H1 (cell line): ENCODE results near the gene ADAMTSL2. TPM values are rescaled to one million over a fixed set of nuclear protein-coding genes. Genes with fewer than 3 reads are reported as not detected.

ENCODE experiments used
- CTCF ChIA-PET: fragments of 300-600 bp; sonication (Branson Sonifier 250); formaldehyde crosslinking; loops from one replicate; lab custom pipeline; 2021; ENCODE audit not compliant: partially characterized antibody; lab: Charles Lee
- POLR2A ChIA-PET: fragments of 300-600 bp; sonication (Branson Sonifier 250); formaldehyde crosslinking; loops from one replicate; lab custom pipeline; 2021; ENCODE audit warnings: inconsistent platforms; ENCODE audit not compliant: partially characterized antibody; lab: Charles Lee
- DNase-seq, 2 experiments: peaks; one replicate each; pipeline versions ENCODE4 v3.0.0 to v3.0.0-alpha.2; 2010 to 2022; ENCODE audit warnings: low spot score in 2 of 2, low read depth in 1 of 2, mixed read lengths in 1 of 2
- FAIRE-seq: peaks from 2 replicates; lab custom pipeline; 2011; peaks lifted over from hg19 to GRCh38; lab: Jason Lieb, UNC
- H2AFZ ChIP-seq: 2 replicates; pipeline ENCODE4 v1.8.1; 2012; ENCODE audit warnings: low read length, inconsistent platforms
- H2AK5ac ChIP-seq: 2 replicates; pipeline ENCODE4 v1.6.1; 2013; ENCODE audit warnings: low read depth, low read length
- H2BK120ac ChIP-seq: replicated peaks from 2 replicates; pipeline ENCODE3; 2013; ENCODE audit warnings: low read depth, low read length, inconsistent platforms
- H2BK12ac ChIP-seq: 2 replicates; pipeline ENCODE4 v1.6.1; 2013; ENCODE audit warnings: low read depth, low read length
- H2BK15ac ChIP-seq: 2 replicates; pipeline ENCODE4 v1.6.1; 2013; ENCODE audit warnings: low read length
- H2BK20ac ChIP-seq: 2 replicates; pipeline ENCODE4 v1.6.1; 2013; ENCODE audit warnings: low read length
- H2BK5ac ChIP-seq: 2 replicates; pipeline ENCODE4 v1.6.1; 2013; ENCODE audit warnings: low read depth, low read length
- H3K14ac ChIP-seq: 2 replicates; pipeline ENCODE4 v1.6.1; 2013; ENCODE audit warnings: inconsistent platforms; ENCODE audit not compliant: insufficient read length
- H3K18ac ChIP-seq: 2 replicates; pipeline ENCODE4 v1.6.1; 2013; ENCODE audit warnings: low read length; ENCODE audit errors: extremely low read depth
- H3K23ac ChIP-seq: 2 replicates; pipeline ENCODE4 v1.6.1; 2013; ENCODE audit warnings: inconsistent platforms; ENCODE audit not compliant: insufficient read length
- H3K23me2 ChIP-seq: 2 replicates; pipeline ENCODE4 v1.6.1; 2013; ENCODE audit warnings: low read depth, low read length
- H3K27ac ChIP-seq: 2 replicates; pipeline ENCODE4 v1.6.1; 2011; ENCODE audit warnings: low read depth, low read length, inconsistent platforms
- H3K27me3 ChIP-seq, 4 experiments: replicated peaks in 1 of 4; 1 replicate in 1 of 4; 2 replicates in 3 of 4; pipeline versions ENCODE4 v1.6.1 to v1.8.1; 2011 to 2013; ENCODE audit warnings: low read length in 3 of 4, mild to moderate bottlenecking in 3 of 4, inconsistent platforms in 2 of 4, mixed read lengths in 2 of 4, moderate library complexity in 1 of 4; ENCODE audit not compliant: control insufficient read depth in 3 of 4, insufficient read depth in 3 of 4; ENCODE audit errors: extremely low read depth in 1 of 4
- H3K36me3 ChIP-seq, 4 experiments: 2 replicates each; pipeline versions ENCODE4 v1.6.1 to v1.8.1; 2011 to 2013; ENCODE audit warnings: mild to moderate bottlenecking in 4 of 4, low read length in 3 of 4, moderate library complexity in 2 of 4, control low read depth in 1 of 4, inconsistent platforms in 1 of 4; ENCODE audit not compliant: insufficient read depth in 4 of 4, control insufficient read depth in 2 of 4
- H3K4ac ChIP-seq: replicated peaks from 2 replicates; pipeline ENCODE3; 2013; ENCODE audit warnings: low read length, low read depth, mixed read lengths, inconsistent platforms; ENCODE audit not compliant: insufficient read length
- H3K4me1 ChIP-seq, 4 experiments: replicated peaks in 1 of 4; 1 replicate in 1 of 4; 2 replicates in 3 of 4; pipeline versions ENCODE4 v1.6.1 to v1.8.1; 2011 to 2013; ENCODE audit warnings: low read length in 3 of 4, inconsistent platforms in 2 of 4, mixed read lengths in 1 of 4; ENCODE audit not compliant: insufficient read depth in 4 of 4, control insufficient read depth in 3 of 4
- H3K4me2 ChIP-seq, 2 experiments: 2 replicates each; pipeline versions ENCODE4 v1.6.1 to v1.8.1; 2011 to 2013; ENCODE audit warnings: low read depth in 2 of 2, low read length in 2 of 2, control low read depth in 1 of 2, inconsistent platforms in 1 of 2, mild to moderate bottlenecking in 1 of 2; ENCODE audit not compliant: insufficient read depth in 1 of 2
- H3K4me3 ChIP-seq, 4 experiments: fragments of 200-600, 300-600 bp in 1 of 4; sonication (generic), shearing (Covaris generic), sonication (Bioruptor Twin) in 1 of 4; 2 replicates each; pipeline versions ENCODE4 v1.5.1 to v1.8.1; 2011 to 2016; ENCODE audit warnings: low read length in 4 of 4, low read depth in 3 of 4, control low read depth in 2 of 4, inconsistent platforms in 2 of 4, mild to moderate bottlenecking in 2 of 4, mixed read lengths in 1 of 4, moderate library complexity in 1 of 4; ENCODE audit not compliant: insufficient read depth in 2 of 4; ENCODE audit errors: extremely low read depth in 1 of 4
- H3K56ac ChIP-seq: replicated peaks from 2 replicates; pipeline ENCODE3; 2013; ENCODE audit warnings: low read depth, mild to moderate bottlenecking, mixed read lengths, low read length, inconsistent platforms; ENCODE audit not compliant: insufficient read length
- H3K79me1 ChIP-seq: 2 replicates; pipeline ENCODE4 v1.6.1; 2013; ENCODE audit warnings: low read depth, low read length, control low read depth
- H3K79me2 ChIP-seq, 2 experiments: 2 replicates each; pipeline versions ENCODE4 v1.6.1 to v1.8.1; 2012 to 2013; ENCODE audit warnings: low read length in 2 of 2, mild to moderate bottlenecking in 2 of 2, inconsistent platforms in 1 of 2; ENCODE audit not compliant: insufficient read depth in 2 of 2, control insufficient read depth in 1 of 2
- H3K9ac ChIP-seq, 4 experiments: replicated peaks in 1 of 4; 1 replicate in 1 of 4; 2 replicates in 3 of 4; pipeline versions ENCODE4 v1.6.1 to v1.8.1; 2011 to 2013; ENCODE audit warnings: low read depth in 3 of 4, low read length in 3 of 4, control low read depth in 2 of 4, mild to moderate bottlenecking in 2 of 4, moderate library complexity in 2 of 4, inconsistent platforms in 1 of 4; ENCODE audit errors: extremely low read depth in 1 of 4
- H3K9me3 ChIP-seq, 2 experiments: 2 replicates each; pipeline versions ENCODE4 v1.6.1 to v1.8.1; 2012 to 2013; ENCODE audit warnings: mild to moderate bottlenecking in 2 of 2, moderate library complexity in 2 of 2, control low read depth in 1 of 2, inconsistent platforms in 1 of 2, low read depth in 1 of 2, low read length in 1 of 2, mixed read lengths in 1 of 2; ENCODE audit not compliant: insufficient read depth in 2 of 2
- H4K20me1 ChIP-seq, 2 experiments: replicated peaks in 1 of 2; 2 replicates each; pipeline versions ENCODE3 to v1.8.1; 2011 to 2013; ENCODE audit warnings: inconsistent platforms in 2 of 2, low read length in 2 of 2, mild to moderate bottlenecking in 1 of 2; ENCODE audit not compliant: insufficient read depth in 2 of 2, control insufficient read depth in 1 of 2
- H4K5ac ChIP-seq: 2 replicates; pipeline ENCODE4 v1.6.1; 2013; ENCODE audit warnings: low read length, low read depth, mixed read lengths, inconsistent platforms; ENCODE audit not compliant: insufficient read length
- H4K8ac ChIP-seq: 2 replicates; pipeline ENCODE4 v1.8.0; 2013; ENCODE audit warnings: mild to moderate bottlenecking, moderate library complexity, low read length, inconsistent platforms; ENCODE audit not compliant: insufficient read depth; ENCODE audit errors: extremely low read depth
- H4K91ac ChIP-seq: replicated peaks from 2 replicates; pipeline ENCODE3; 2013; ENCODE audit warnings: low read length, mixed read lengths, inconsistent platforms; ENCODE audit not compliant: insufficient read length
- ASH2L ChIP-seq: fragments of 200-600, 300-600 bp; sonication (generic); IDR thresholded peaks from one replicate; pipeline ENCODE4 v1.7.1; 2017; ENCODE audit warnings: low read length
- EZH2 ChIP-seq: fragments of 200-600 bp; sonication (generic); IDR thresholded peaks from 2 replicates; pipeline ENCODE4 v1.7.1; 2012; ENCODE audit warnings: low read depth, mild to moderate bottlenecking, moderate library complexity, low read length, inconsistent platforms; ENCODE audit not compliant: severe bottlenecking
- JUND ChIP-seq: IDR thresholded peaks from 2 replicates; pipeline ENCODE4 v1.6.1; 2011; ENCODE audit warnings: mild to moderate bottlenecking, improper control_type of control experiment, low read length
- SIN3A ChIP-seq, 2 experiments: IDR thresholded peaks in 1 of 2; conservative IDR thresholded peaks in 1 of 2; 2 replicates each; pipeline ENCODE4 v1.6.1; 2011 to 2012; ENCODE audit warnings: low read length in 2 of 2, improper control_type of control experiment in 1 of 2, low read depth in 1 of 2, mild to moderate bottlenecking in 1 of 2
- SIRT6 ChIP-seq: IDR thresholded peaks from one replicate; pipeline ENCODE4 v1.7.1; 2012; ENCODE audit warnings: low read length, inconsistent platforms
- SRF ChIP-seq: IDR thresholded peaks from 2 replicates; pipeline ENCODE4 v1.6.1; 2011; ENCODE audit warnings: mild to moderate bottlenecking, low read depth, low read length, moderate library complexity
- TEAD4 ChIP-seq: IDR thresholded peaks from 2 replicates; pipeline ENCODE4 v1.6.1; 2012; ENCODE audit warnings: low read depth, low read length, inconsistent platforms, mixed read lengths
- WGBS, 2 experiments: shearing (Covaris generic) in 1 of 2; methylation state at CpG; one replicate each; pipeline versions ENCODE4 v1.1.6 to v1.1.7; 2013 to 2015; ENCODE audit warnings: low lambda C conversion rate in 2 of 2, mixed read lengths in 2 of 2, inconsistent platforms in 1 of 2, low coverage in 1 of 2, missing lambda C conversion rate in 1 of 2; ENCODE audit not compliant: insufficient replicate concordance in 2 of 2, insufficient coverage in 1 of 2, insufficient read length in 1 of 2; ENCODE audit errors: extremely low coverage in 1 of 2, missing lambda C conversion rate in 1 of 2; 5-methylcytosine and 5-hydroxymethylcytosine counted together
- polyA plus RNA-seq, 7 experiments: library from polyadenylated mRNA; depleted of rRNA in 3 of 7; stranded (reverse) in 5 of 7; unstranded in 2 of 7; fragments of >200 nt in 5 of 7; fragments of 200-250 nt in 2 of 7; gene quantifications; 1 replicate in 5 of 7; 2 replicates in 1 of 7; 4 replicates in 1 of 7; pipeline versions ENCODE4 v1.2.1 to v1.2.3, GENCODE V29; 2011 to 2013; ENCODE audit warnings: missing spikeins in 2 of 7, mixed read lengths in 2 of 7
- total RNA-seq: library from RNA; stranded (reverse); fragmentation: NEBNext Ultra II Directional; extraction: Animal tissue kit (Norgen Biotek cat#: 25700); gene quantifications from 2 replicates; pipeline ENCODE4 v1.2.1, GENCODE V29; 2021
- TF ChIP-seq, protein P1 (sequence below), 3 experiments: IDR thresholded peaks; 1 replicate in 2 of 3; 2 replicates in 1 of 3; pipeline versions ENCODE4 v1.5.1 to v1.6.1; 2011; ENCODE audit warnings: low read length in 3 of 3, mild to moderate bottlenecking in 3 of 3, inconsistent platforms in 2 of 3, low read depth in 1 of 3, moderate library complexity in 1 of 3; ENCODE audit not compliant: insufficient read depth in 1 of 3; ENCODE audit errors: control extremely low read depth in 1 of 3
- TF ChIP-seq, protein P2 (sequence below): IDR thresholded peaks from 2 replicates; pipeline ENCODE4 v1.6.1; 2012; ENCODE audit warnings: inconsistent platforms

ADAMTSL2 gene
- total and polyA plus RNA-seq, 2 of the 8 experiments (the other 6 are each of a cell fraction or from before 2014, with no cell fraction given) = 0.74 to 0.76 TPM

DNA sequence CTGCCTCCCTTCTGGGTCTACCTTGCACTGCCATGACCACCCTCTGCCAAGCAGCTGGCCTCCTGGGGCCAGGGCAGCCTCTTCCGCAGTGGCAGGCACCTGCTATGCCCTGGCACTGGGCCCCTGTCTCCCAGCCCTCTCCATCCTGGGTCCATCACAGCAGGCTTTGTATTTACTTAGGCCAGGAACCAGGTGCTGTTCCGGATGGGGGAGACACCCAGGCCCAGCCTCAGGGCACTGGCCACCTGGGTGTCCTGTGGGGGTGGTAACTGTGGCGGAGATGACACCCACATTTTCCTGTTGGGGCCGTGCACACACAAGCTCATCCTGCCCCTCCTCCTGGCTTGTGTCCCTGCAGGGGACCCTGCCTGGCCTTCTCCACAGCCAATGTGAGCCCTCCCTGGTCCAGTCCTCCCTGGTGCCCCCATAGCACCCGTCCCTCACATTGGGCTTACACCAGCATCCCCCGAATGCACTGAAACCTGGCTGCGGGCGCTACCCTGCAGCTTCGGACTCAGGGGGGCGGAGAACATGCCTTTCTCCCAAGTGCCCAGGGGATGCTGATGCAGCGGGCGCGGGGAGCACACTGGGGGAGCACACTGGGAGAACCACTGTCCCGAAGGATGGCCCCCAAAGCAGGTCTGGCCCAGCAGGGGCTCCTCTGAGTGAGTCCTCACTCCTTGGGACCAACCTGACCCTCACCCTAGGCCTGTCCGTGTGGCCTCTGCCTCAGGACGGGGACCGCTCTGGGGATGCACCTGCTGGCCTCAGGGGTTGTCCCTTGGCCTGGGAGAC is 56.8 kb downstream of the ADAMTSL2 start:
- Histone ChIP-seq H2BK5ac (no peak overlapping the region), H4K91ac (no peak overlapping the region), H3K56ac (no peak overlapping the region), H2BK20ac (no peak overlapping the region), H3K27me3 (no peaks in the 10 kb centered on the region; a peak in 2 of 7 replicates), H4K20me1 (no peaks in the 10 kb centered on the region), H3K9ac (no peak overlapping the region), H3K4me3 (no peak overlapping the region), H3K23me2 (no peaks in the 10 kb centered on the region), H2BK12ac (no peak overlapping the region), H3K79me2 (no peaks in the 10 kb centered on the region), H4K8ac (no peak overlapping the region), H3K9me3 (peaks cover 3 to 7% of the 10 kb centered on the region in 2 experiments; a peak in 2 of 4 replicates), H3K4me2 (no peak overlapping the region), H3K27ac (no peak overlapping the region), H3K36me3 (no peaks in the 10 kb centered on the region), H3K4ac (no peak overlapping the region), H2AK5ac (no peak overlapping the region), H4K5ac (no peak overlapping the region), H3K14ac (no peak overlapping the region), H3K79me1 (no peaks in the 10 kb centered on the region), H3K18ac (no peak overlapping the region), H2AFZ (no peak overlapping the region), H3K4me1 (no peaks in the 10 kb centered on the region; a peak in 3 of 7 replicates), H2BK15ac (no peak overlapping the region), H3K23ac (no peak overlapping the region), H2BK120ac (no peak overlapping the region)
- 92% methylated on average over 17 of the region's 17 CpGs; no CpG with 5 or more reads in 1 of the 2 experiments for WGBS, 2 experiments
- ChIA-PET POLR2A (interaction anchor here (1.2 kb wide), 1 partner anchor 123 kb away, joined by 3 read pairs; no protein-coding TSS in a partner anchor), CTCF (interaction anchor here (0.6 to 6.7 kb wide), 14 partner anchors 12 to 185 kb away, joined by 3 to 79 read pairs (median 9); partner anchors contain the start of gene ADAMTSL2)
- FAIRE-seq (no peak), DNase-seq (no peak)
- TF ChIP-seq, protein P1, sequence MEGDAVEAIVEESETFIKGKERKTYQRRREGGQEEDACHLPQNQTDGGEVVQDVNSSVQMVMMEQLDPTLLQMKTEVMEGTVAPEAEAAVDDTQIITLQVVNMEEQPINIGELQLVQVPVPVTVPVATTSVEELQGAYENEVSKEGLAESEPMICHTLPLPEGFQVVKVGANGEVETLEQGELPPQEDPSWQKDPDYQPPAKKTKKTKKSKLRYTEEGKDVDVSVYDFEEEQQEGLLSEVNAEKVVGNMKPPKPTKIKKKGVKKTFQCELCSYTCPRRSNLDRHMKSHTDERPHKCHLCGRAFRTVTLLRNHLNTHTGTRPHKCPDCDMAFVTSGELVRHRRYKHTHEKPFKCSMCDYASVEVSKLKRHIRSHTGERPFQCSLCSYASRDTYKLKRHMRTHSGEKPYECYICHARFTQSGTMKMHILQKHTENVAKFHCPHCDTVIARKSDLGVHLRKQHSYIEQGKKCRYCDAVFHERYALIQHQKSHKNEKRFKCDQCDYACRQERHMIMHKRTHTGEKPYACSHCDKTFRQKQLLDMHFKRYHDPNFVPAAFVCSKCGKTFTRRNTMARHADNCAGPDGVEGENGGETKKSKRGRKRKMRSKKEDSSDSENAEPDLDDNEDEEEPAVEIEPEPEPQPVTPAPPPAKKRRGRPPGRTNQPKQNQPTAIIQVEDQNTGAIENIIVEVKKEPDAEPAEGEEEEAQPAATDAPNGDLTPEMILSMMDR (IDR thresholded peaks at IDR 0.05; ENCODE audit: control extremely low read depth in 1 of 3, insufficient read depth in 1 of 3, low read depth in 1 of 3, low read length in 3 of 3) = no peak
- no peak for TF ChIP-seq SIN3A (conservative IDR thresholded peaks at IDR 0.05 in 1 of 2, IDR thresholded peaks at IDR 0.05 in 1 of 2; ENCODE audit: low read depth in 1 of 2, low read length in 2 of 2)
- no peak for TF ChIP-seq ASH2L
- TF ChIP-seq SRF = no peak
- TF ChIP-seq SIRT6 = no peak
- TF ChIP-seq JUND = no peak
- TF ChIP-seq EZH2 = no peak
- TF ChIP-seq, protein P2, sequence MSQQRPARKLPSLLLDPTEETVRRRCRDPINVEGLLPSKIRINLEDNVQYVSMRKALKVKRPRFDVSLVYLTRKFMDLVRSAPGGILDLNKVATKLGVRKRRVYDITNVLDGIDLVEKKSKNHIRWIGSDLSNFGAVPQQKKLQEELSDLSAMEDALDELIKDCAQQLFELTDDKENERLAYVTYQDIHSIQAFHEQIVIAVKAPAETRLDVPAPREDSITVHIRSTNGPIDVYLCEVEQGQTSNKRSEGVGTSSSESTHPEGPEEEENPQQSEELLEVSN = no peak
- TF ChIP-seq TEAD4 = no peak
